Natural killer cell (primary cell): ENCODE results near the gene ZFTA. TPM values are rescaled to one million over a fixed set of nuclear protein-coding genes. Genes with fewer than 3 reads are reported as not detected.

ENCODE experiments used
- ATAC-seq, 3 donors: fragments of 150-1000 bp in 2 of 3; fragments of 200-7000 bp in 1 of 3; cut with Tn5 transposase; 1 replicate in 1 of 3; 2 replicates in 2 of 3; pipeline ENCODE4 v1.10.0; 2021; ENCODE audit warnings: mild to moderate bottlenecking in 2 of 3, moderate library complexity in 2 of 3
- DNase-seq, 2 donors: peaks; one replicate each; pipeline versions ENCODE4 v3.0.0 to v3.0.0-alpha.2; 2013 to 2021; ENCODE audit warnings: mixed read lengths in 1 of 2
- H3K27ac ChIP-seq: one replicate; pipeline ENCODE4 v1.5.1; 2013; ENCODE audit warnings: mild to moderate bottlenecking, low read length
- H3K27me3 ChIP-seq: one replicate; pipeline ENCODE4 v1.6.1; 2013; ENCODE audit warnings: low read length; ENCODE audit not compliant: control insufficient read depth, insufficient read depth
- H3K36me3 ChIP-seq: one replicate; pipeline ENCODE4 v1.6.1; 2013; ENCODE audit warnings: low read length; ENCODE audit not compliant: control insufficient read depth, insufficient read depth
- H3K4me1 ChIP-seq: one replicate; pipeline ENCODE4 v1.6.1; 2013; ENCODE audit warnings: low read length; ENCODE audit not compliant: control insufficient read depth, insufficient read depth
- H3K4me3 ChIP-seq: one replicate; pipeline ENCODE4 v1.5.1; 2013; ENCODE audit warnings: low read length
- H3K9me3 ChIP-seq: one replicate; pipeline ENCODE4 v1.6.1; 2013; ENCODE audit warnings: low read length; ENCODE audit not compliant: control insufficient read depth, insufficient read depth
- H3K27ac Mint-ChIP-seq, 2 donors: one replicate each; pipeline ENCODE4 v1.8.0; 2022; ENCODE audit warnings: mild to moderate bottlenecking in 2 of 2, mixed read lengths in 2 of 2, moderate library complexity in 1 of 2
- H3K27me3 Mint-ChIP-seq, 2 donors: one replicate each; pipeline ENCODE4 v1.8.0; 2022; ENCODE audit warnings: low read depth in 2 of 2, mixed read lengths in 2 of 2
- H3K36me3 Mint-ChIP-seq: one replicate; pipeline ENCODE4 v1.8.0; 2022; ENCODE audit warnings: mixed read lengths
- H3K4me1 Mint-ChIP-seq, 2 donors: one replicate each; pipeline ENCODE4 v1.8.0; 2022; ENCODE audit warnings: mixed read lengths in 2 of 2
- H3K4me3 Mint-ChIP-seq: one replicate; pipeline ENCODE4 v1.8.0; 2022; ENCODE audit warnings: mild to moderate bottlenecking, moderate library complexity, mixed read lengths
- H3K9me3 Mint-ChIP-seq, 2 donors: one replicate each; pipeline ENCODE4 v1.8.0; 2022; ENCODE audit warnings: mixed read lengths in 2 of 2
- CTCF ChIP-seq: fragments of 200-600 bp; IDR thresholded peaks from one replicate; pipeline ENCODE4 v1.8.0; 2022; ENCODE audit warnings: antibody characterized with exemption
- WGBS: methylation state at CpG from one replicate; pipeline ENCODE4 v1.1.7; 2013; ENCODE audit warnings: missing lambda C conversion rate; ENCODE audit not compliant: insufficient coverage; 5-methylcytosine and 5-hydroxymethylcytosine counted together
- intact Hi-C: fragments of 100-400 bp; cut with micrococcal nuclease; formaldehyde crosslinking; loops from one replicate; pipeline ENCODE4 v1.14.2; 2022
- total RNA-seq, 4 donors: library from RNA; stranded (reverse); fragments of 120-200 nt in 1 of 4; gene quantifications; one replicate each; pipeline versions ENCODE4 v1.2.3 to v1.2.4, GENCODE V29; 2013 to 2022

ZFTA gene
- total RNA-seq, 3 donors from 2014 or later (not counting 1 experiment from before 2014, with no cell fraction given), result 3.7 to 5.3 (median 4.8) TPM

- Histone ChIP-seq H3K27me3 (peaks cover 12% of the 10 kb centered on the region), H3K4me1 (peaks cover 22% of the 10 kb centered on the region), H3K4me3 (no peak overlapping the region), H3K9me3 (no peaks in the 10 kb centered on the region), H3K36me3 (no peaks in the 10 kb centered on the region), H3K27ac (no peak overlapping the region)
- no peak for DNase-seq
- 92% methylated on average over 7 of the region's 7 CpGs for WGBS
- Mint-ChIP-seq H3K27me3 (peaks cover 5 to 14% of the 10 kb centered on the region in 2 donors), H3K27ac (no peak overlapping the region), H3K36me3 (no peaks in the 10 kb centered on the region), H3K4me3 (no peak overlapping the region), H3K9me3 (no peaks in the 10 kb centered on the region), H3K4me1 (peaks cover 9 to 11% of the 10 kb centered on the region in 2 donors)
- intact Hi-C loops, result no loop called here
- no peak for ATAC-seq
- no peak for TF ChIP-seq CTCF
Measured at GRCh38 chr11:63770763-63771162, 2.2 kb upstream of the ZFTA start.

- peaks cover 5 to 12% of the 10 kb centered on the region in 2 donors for H3K27me3 Mint-ChIP-seq
- 21% methylated on average over 35 of the region's 35 CpGs for WGBS
- Histone ChIP-seq H3K36me3 (no peaks in the 10 kb centered on the region), H3K4me3 (no peak overlapping the region), H3K27ac (no peak overlapping the region), H3K4me1 (peaks cover 22% of the 10 kb centered on the region), H3K27me3 (peaks cover 12% of the 10 kb centered on the region), H3K9me3 (no peaks in the 10 kb centered on the region)
- no peaks in the 10 kb centered on the region for H3K9me3 Mint-ChIP-seq
- no peak for DNase-seq
- no peak for ATAC-seq
- peak overlapping the region; percentile 73 for H3K4me3 Mint-ChIP-seq
- peaks cover 9 to 11% of the 10 kb centered on the region in 2 donors for H3K4me1 Mint-ChIP-seq
- intact Hi-C loops, result loop anchor here (5.0 kb wide), 1 partner anchor 177 kb away; no protein-coding TSS in a partner anchor
- no peak for TF ChIP-seq CTCF
- no peaks in the 10 kb centered on the region for H3K36me3 Mint-ChIP-seq
- H3K27ac Mint-ChIP-seq, result no peak overlapping the region
Measured at GRCh38 chr11:63769714-63770455, 1.3 kb upstream of the ZFTA start.

GRCh38 chr11:63769042-63769713, 603 bp upstream of the ZFTA start:
- Mint-ChIP-seq H3K27ac (no peak overlapping the region), H3K4me3 (no peak overlapping the region), H3K4me1 (peaks cover 9 to 11% of the 10 kb centered on the region in 2 donors), H3K9me3 (no peaks in the 10 kb centered on the region), H3K36me3 (no peaks in the 10 kb centered on the region), H3K27me3 (peaks cover 5 to 12% of the 10 kb centered on the region in 2 donors)
- DNase-seq (peak in 1 of 2 donors; percentile 51), ATAC-seq (peak; percentile 32 to 40 (median 36))
- under 1% methylated on average over 82 of the region's 82 CpGs for WGBS
- intact Hi-C loops, result loop anchor here (5.0 kb wide), 1 partner anchor 178 kb away; no protein-coding TSS in a partner anchor
- H3K4me1 ChIP-seq, result peaks cover 22% of the 10 kb centered on the region
- H3K4me3 ChIP-seq, result peak overlapping the region; percentile 35
- no peaks in the 10 kb centered on the region for H3K9me3 ChIP-seq
- no peaks in the 10 kb centered on the region for H3K36me3 ChIP-seq
- no peak overlapping the region for H3K27ac ChIP-seq
- peaks cover 12% of the 10 kb centered on the region for H3K27me3 ChIP-seq
- no peak for TF ChIP-seq CTCF
